K562 (cell line): ENCODE measurements around the gene TMEM143. TPM values are rescaled to one million over a fixed set of nuclear protein-coding genes. Genes with fewer than 3 reads are reported as not detected.

Experiments used
- CREB3L1 ChIP-seq: fragments of 450-650 bp; IDR thresholded peaks from 2 replicates; pipeline ENCODE4 v1.6.1; 2014; ENCODE audit warnings: low read depth, mild to moderate bottlenecking, moderate library complexity, borderline replicate concordance
- E2F3 ChIP-seq: fragments of 250-450 bp; sonication (Bioruptor Pico); IDR thresholded peaks from 2 replicates; pipeline ENCODE4 v1.4.0; 2020; ENCODE audit warnings: mild to moderate bottlenecking
- ETV6 ChIP-seq, 3 experiments: fragments of 150-350 bp in 1 of 3; sonication (generic) in 1 of 3; formaldehyde crosslinking in 1 of 3; IDR thresholded peaks; 2 replicates each; pipeline versions ENCODE4 v1.6.1 to v1.8.0; 2014 to 2022; ENCODE audit warnings: borderline replicate concordance in 2 of 3, low read depth in 2 of 3, antibody characterized with exemption in 1 of 3, low read length in 1 of 3, mild to moderate bottlenecking in 1 of 3, missing genetic modification reagents in 1 of 3
- FIP1L1 ChIP-seq: fragments of 200-400 bp; formaldehyde crosslinking; IDR thresholded peaks from 2 replicates; pipeline ENCODE4 v1.6.1; 2018; ENCODE audit warnings: mild to moderate bottlenecking, low read depth, low read length; ENCODE audit not compliant: poor library complexity, severe bottlenecking
- FOS ChIP-seq: IDR thresholded peaks from 3 replicates; pipeline ENCODE4 v1.6.1; 2011; ENCODE audit not compliant: insufficient read length; ENCODE audit errors: extremely low read depth
- GATA2 ChIP-seq: sonication (generic); formaldehyde crosslinking; IDR thresholded peaks from 2 replicates; pipeline ENCODE4 v1.4.0; 2020; ENCODE audit warnings: mild to moderate bottlenecking, missing genetic modification reagents
- GATAD2A ChIP-seq: fragments of 450-650 bp; IDR thresholded peaks from 2 replicates; pipeline ENCODE4 v1.6.1; 2017
- MYC ChIP-seq, 2 experiments: fragments of 250-450 bp in 1 of 2; sonication (Bioruptor Pico) in 1 of 2; IDR thresholded peaks; 2 replicates each; pipeline versions ENCODE4 v1.5.1 to v1.6.1; 2012 to 2021; ENCODE audit warnings: low read depth in 2 of 2, borderline replicate concordance in 1 of 2, improper control_type of control experiment in 1 of 2, low read length in 1 of 2, mild to moderate bottlenecking in 1 of 2, moderate library complexity in 1 of 2
- NCOA1 ChIP-seq: fragments of 450-650 bp; IDR thresholded peaks from 2 replicates; pipeline ENCODE4 v1.6.1; 2016; ENCODE audit warnings: low read depth
- POLR2B ChIP-seq: fragments of 450-650 bp; IDR thresholded peaks from 2 replicates; pipeline ENCODE4 v1.6.1; 2018; ENCODE audit warnings: low read depth; ENCODE audit not compliant: partially characterized antibody
- RBM39 ChIP-seq: fragments of 200-400 bp; formaldehyde crosslinking; optimal IDR thresholded peaks from 2 replicates; pipeline ENCODE3; 2018; ENCODE audit warnings: low read depth, low read length
- SOX6 ChIP-seq: fragments of 450-650 bp; IDR thresholded peaks from 2 replicates; pipeline ENCODE4 v1.6.1; 2014; ENCODE audit warnings: mild to moderate bottlenecking
- TEAD4 ChIP-seq, 2 experiments: sonication (generic) in 1 of 2; formaldehyde crosslinking in 1 of 2; IDR thresholded peaks; 2 replicates each; pipeline versions ENCODE4 v1.6.1 to v1.8.0; 2012 to 2022; ENCODE audit warnings: borderline replicate concordance in 1 of 2, inconsistent platforms in 1 of 2, low read length in 1 of 2, mild to moderate bottlenecking in 1 of 2, missing genetic modification reagents in 1 of 2
- ZC3H11A ChIP-seq: IDR thresholded peaks from 2 replicates; pipeline ENCODE4 v1.6.1; 2012; ENCODE audit warnings: low read depth, low read length, improper control_type of control experiment
- polyA plus RNA-seq, 8 experiments: library from polyadenylated mRNA; depleted of rRNA in 4 of 8; stranded (reverse) in 5 of 8; unstranded in 3 of 8; fragments of >200 nt; fragmentation: Nextera tagmentation in 2 of 8; fragmentation: Illumina TruSeq in 1 of 8; extraction: Ambion mirVana in 2 of 8; extraction: Trizol in 1 of 8; gene quantifications; 2 replicates each; pipeline versions ENCODE4 v1.2.1 to v1.2.3, GENCODE V29; 2011 to 2014; ENCODE audit warnings: inconsistent platforms in 1 of 8, missing spikeins in 1 of 8
- total RNA-seq, 7 experiments: library from RNA; depleted of rRNA in 6 of 7; stranded (reverse); fragments of >200 nt in 6 of 7; fragmentation: Illumina TruSeq in 2 of 7; extraction: Trizol in 2 of 7; gene quantifications; 2 replicates each; pipeline versions ENCODE4 v1.2.1 to v1.2.3, GENCODE V29; 2011 to 2021; ENCODE audit warnings: low replicate concordance in 1 of 7
- TF ChIP-seq, protein P1 (sequence below), 3 experiments: IDR thresholded peaks in 2 of 3; conservative IDR thresholded peaks in 1 of 3; 2 replicates each; pipeline ENCODE4 v1.5.1; 2011 to 2012; ENCODE audit warnings: low read length in 3 of 3, mild to moderate bottlenecking in 3 of 3, control low read depth in 2 of 3, improper control_type of control experiment in 1 of 3, inconsistent platforms in 1 of 3, low read depth in 1 of 3, mixed read lengths in 1 of 3, moderate library complexity in 1 of 3; ENCODE audit not compliant: insufficient read depth in 2 of 3
- TF ChIP-seq, protein P2 (sequence below): fragments of 450-650 bp; IDR thresholded peaks from 2 replicates; pipeline ENCODE4 v1.6.1; 2017; ENCODE audit warnings: antibody characterized with exemption, mild to moderate bottlenecking

TMEM143 gene
- total and polyA plus RNA-seq, 9 of the 15 experiments (the other 6 are each of a cell fraction or from before 2014, with no cell fraction given) = 0.66 to 8.8 (median 4.3) TPM

- TF ChIP-seq NCOA1 (peak; percentile 17; the same call in 1 of the 2 replicates), POLR2B (peak; percentile 53), CREB3L1 (0 out of 2 replicates have a peak, but pooled peaks have one; percentile 7), ETV6 (IDR thresholded peaks at IDR 0.05; ENCODE audit: borderline replicate concordance in 1 of 2, low read depth in 2 of 2, low read length in 1 of 2) (no peak; a peak in 1 of 4 replicates), ETV6 (CRISPR knock-in tag; IDR thresholded peaks at IDR 0.05; ENCODE audit: borderline replicate concordance) (no peak), ZC3H11A (no peak), SOX6 (0 out of 2 replicates have a peak, but pooled peaks have one; percentile 21), TEAD4 (IDR thresholded peaks at IDR 0.05; ENCODE audit: low read length) (no peak; the same call in 1 of the 2 replicates), TEAD4 (CRISPR knock-in tag; IDR thresholded peaks at IDR 0.05; ENCODE audit: borderline replicate concordance) (no peak), FOS (no peak), GATAD2A (peak; percentile 91), RBM39 (peak; percentile 85), FIP1L1 (peak; percentile 70), E2F3 (CRISPR knock-in tag) (0 out of 2 replicates have a peak, but pooled peaks have one; percentile 30), GATA2 (CRISPR knock-in tag) (peak; percentile 61), MYC (IDR thresholded peaks at IDR 0.05; ENCODE audit: low read depth, low read length) (peak; percentile 94), MYC (CRISPR knock-in tag; IDR thresholded peaks at IDR 0.05; ENCODE audit: borderline replicate concordance, low read depth) (0 out of 2 replicates have a peak, but pooled peaks have one; percentile 25)
- TF ChIP-seq, protein P1, sequence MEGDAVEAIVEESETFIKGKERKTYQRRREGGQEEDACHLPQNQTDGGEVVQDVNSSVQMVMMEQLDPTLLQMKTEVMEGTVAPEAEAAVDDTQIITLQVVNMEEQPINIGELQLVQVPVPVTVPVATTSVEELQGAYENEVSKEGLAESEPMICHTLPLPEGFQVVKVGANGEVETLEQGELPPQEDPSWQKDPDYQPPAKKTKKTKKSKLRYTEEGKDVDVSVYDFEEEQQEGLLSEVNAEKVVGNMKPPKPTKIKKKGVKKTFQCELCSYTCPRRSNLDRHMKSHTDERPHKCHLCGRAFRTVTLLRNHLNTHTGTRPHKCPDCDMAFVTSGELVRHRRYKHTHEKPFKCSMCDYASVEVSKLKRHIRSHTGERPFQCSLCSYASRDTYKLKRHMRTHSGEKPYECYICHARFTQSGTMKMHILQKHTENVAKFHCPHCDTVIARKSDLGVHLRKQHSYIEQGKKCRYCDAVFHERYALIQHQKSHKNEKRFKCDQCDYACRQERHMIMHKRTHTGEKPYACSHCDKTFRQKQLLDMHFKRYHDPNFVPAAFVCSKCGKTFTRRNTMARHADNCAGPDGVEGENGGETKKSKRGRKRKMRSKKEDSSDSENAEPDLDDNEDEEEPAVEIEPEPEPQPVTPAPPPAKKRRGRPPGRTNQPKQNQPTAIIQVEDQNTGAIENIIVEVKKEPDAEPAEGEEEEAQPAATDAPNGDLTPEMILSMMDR (IDR thresholded peaks at IDR 0.05 in 2 of 3, conservative IDR thresholded peaks at IDR 0.05 in 1 of 3; ENCODE audit: insufficient read depth in 2 of 3, low read depth in 1 of 3, low read length in 3 of 3) = peak; percentile 78 to 99 (median 98)
- TF ChIP-seq, protein P2, sequence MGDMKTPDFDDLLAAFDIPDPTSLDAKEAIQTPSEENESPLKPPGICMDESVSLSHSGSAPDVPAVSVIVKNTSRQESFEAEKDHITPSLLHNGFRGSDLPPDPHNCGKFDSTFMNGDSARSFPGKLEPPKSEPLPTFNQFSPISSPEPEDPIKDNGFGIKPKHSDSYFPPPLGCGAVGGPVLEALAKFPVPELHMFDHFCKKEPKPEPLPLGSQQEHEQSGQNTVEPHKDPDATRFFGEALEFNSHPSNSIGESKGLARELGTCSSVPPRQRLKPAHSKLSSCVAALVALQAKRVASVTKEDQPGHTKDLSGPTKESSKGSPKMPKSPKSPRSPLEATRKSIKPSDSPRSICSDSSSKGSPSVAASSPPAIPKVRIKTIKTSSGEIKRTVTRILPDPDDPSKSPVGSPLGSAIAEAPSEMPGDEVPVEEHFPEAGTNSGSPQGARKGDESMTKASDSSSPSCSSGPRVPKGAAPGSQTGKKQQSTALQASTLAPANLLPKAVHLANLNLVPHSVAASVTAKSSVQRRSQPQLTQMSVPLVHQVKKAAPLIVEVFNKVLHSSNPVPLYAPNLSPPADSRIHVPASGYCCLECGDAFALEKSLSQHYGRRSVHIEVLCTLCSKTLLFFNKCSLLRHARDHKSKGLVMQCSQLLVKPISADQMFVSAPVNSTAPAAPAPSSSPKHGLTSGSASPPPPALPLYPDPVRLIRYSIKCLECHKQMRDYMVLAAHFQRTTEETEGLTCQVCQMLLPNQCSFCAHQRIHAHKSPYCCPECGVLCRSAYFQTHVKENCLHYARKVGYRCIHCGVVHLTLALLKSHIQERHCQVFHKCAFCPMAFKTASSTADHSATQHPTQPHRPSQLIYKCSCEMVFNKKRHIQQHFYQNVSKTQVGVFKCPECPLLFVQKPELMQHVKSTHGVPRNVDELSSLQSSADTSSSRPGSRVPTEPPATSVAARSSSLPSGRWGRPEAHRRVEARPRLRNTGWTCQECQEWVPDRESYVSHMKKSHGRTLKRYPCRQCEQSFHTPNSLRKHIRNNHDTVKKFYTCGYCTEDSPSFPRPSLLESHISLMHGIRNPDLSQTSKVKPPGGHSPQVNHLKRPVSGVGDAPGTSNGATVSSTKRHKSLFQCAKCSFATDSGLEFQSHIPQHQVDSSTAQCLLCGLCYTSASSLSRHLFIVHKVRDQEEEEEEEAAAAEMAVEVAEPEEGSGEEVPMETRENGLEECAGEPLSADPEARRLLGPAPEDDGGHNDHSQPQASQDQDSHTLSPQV = peak; percentile 91
Observed at GRCh38 chr19:48333467-48334384, 30.0 kb downstream of the TMEM143 start (continued).
